Activated CD8-positive, alpha-beta T cell treated with anti-CD3 and anti-CD28 coated beads, Interleukin-2, amount 10 ng/mL, durations not matched to agents 7 days and 5 days (primary cell): ENCODE measurements around the gene OR52B6. TPM values are rescaled to one million over a fixed set of nuclear protein-coding genes. Genes with fewer than 3 reads are reported as not detected.

Experiments used
- ATAC-seq: fragments of 150-1000 bp; cut with Tn5 transposase; one replicate; pipeline ENCODE4 v1.10.0; 2021; ENCODE audit warnings: moderate library complexity
- CTCF ChIA-PET: fragments of 350-600 bp; sonication (Branson Sonifier 250); formaldehyde crosslinking; loops from one replicate; lab custom pipeline; 2021; ENCODE audit warnings: antibody characterized with exemption; lab: Charles Lee
- POLR2A ChIA-PET: fragments of 350-600 bp; sonication (Branson Sonifier 250); formaldehyde crosslinking; loops from one replicate; lab custom pipeline; 2021; ENCODE audit warnings: antibody characterized with exemption; lab: Charles Lee
- DNase-seq: peaks from one replicate; pipeline ENCODE4 v3.0.0-alpha.2; 2020
- H3K27ac Mint-ChIP-seq: one replicate; pipeline ENCODE4 v1.8.0; 2021; ENCODE audit warnings: mild to moderate bottlenecking, mixed read lengths
- H3K27me3 Mint-ChIP-seq: one replicate; pipeline ENCODE4 v1.8.0; 2021; ENCODE audit warnings: low read depth, mixed read lengths
- H3K36me3 Mint-ChIP-seq: one replicate; pipeline ENCODE4 v1.8.0; 2021; ENCODE audit warnings: low read depth, mixed read lengths
- H3K4me1 Mint-ChIP-seq: one replicate; pipeline ENCODE4 v1.8.0; 2021; ENCODE audit warnings: low read depth, mixed read lengths
- H3K4me3 Mint-ChIP-seq: one replicate; pipeline ENCODE4 v1.8.0; 2021; ENCODE audit warnings: mild to moderate bottlenecking, mixed read lengths
- H3K9me3 Mint-ChIP-seq: one replicate; pipeline ENCODE4 v1.8.0; 2022; ENCODE audit warnings: mixed read lengths; ENCODE audit not compliant: insufficient read depth
- total RNA-seq, 2 experiments: library from RNA; stranded (reverse); gene quantifications; one replicate each; pipeline ENCODE4 v1.2.3, GENCODE V29; 2021

Gene OR52B6, protein sequence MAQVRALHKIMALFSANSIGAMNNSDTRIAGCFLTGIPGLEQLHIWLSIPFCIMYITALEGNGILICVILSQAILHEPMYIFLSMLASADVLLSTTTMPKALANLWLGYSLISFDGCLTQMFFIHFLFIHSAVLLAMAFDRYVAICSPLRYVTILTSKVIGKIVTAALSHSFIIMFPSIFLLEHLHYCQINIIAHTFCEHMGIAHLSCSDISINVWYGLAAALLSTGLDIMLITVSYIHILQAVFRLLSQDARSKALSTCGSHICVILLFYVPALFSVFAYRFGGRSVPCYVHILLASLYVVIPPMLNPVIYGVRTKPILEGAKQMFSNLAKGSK
- not detected for total RNA-seq

DNA sequence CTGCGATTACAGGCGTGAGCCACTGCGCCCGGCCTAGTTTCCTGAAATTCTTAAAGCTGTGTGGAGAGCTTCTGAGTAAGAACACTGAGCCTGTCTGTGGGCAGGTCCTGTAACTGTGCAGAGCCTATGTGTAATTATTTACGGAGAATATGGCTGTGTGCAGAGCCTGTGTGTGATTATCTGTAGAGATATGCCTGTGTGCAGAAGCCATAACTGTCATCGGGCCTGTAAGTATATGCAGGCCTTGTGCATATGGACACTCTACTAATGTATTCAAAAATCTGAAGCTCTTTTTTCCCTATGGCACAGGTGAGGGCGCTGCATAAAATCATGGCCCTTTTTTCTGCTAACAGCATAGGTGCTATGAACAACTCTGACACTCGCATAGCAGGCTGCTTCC lies at the start of gene OR52B6:
Gene OR52B6, plus strand, starts transcription at position 301 of the 400 bp plus-strand sequence. Its CDS starts 0 bp downstream, at position 301.
- ChIA-PET CTCF (no interaction called here), POLR2A (interaction anchor here (1.0 kb wide), 1 partner anchor 44 kb away, joined by 3 read pairs; the partner anchor contains the start of gene TRIM34)
- Mint-ChIP-seq H3K36me3 (no peaks in the 10 kb centered on the region), H3K4me3 (no peak within 1 kb of the TSS), H3K9me3 (no peaks in the 10 kb centered on the region), H3K27me3 (no peaks in the 10 kb centered on the region), H3K27ac (no peak within 1 kb of the TSS), H3K4me1 (no peaks in the 10 kb centered on the region)
- DNase-seq (no peak), ATAC-seq (no peak)

DNA sequence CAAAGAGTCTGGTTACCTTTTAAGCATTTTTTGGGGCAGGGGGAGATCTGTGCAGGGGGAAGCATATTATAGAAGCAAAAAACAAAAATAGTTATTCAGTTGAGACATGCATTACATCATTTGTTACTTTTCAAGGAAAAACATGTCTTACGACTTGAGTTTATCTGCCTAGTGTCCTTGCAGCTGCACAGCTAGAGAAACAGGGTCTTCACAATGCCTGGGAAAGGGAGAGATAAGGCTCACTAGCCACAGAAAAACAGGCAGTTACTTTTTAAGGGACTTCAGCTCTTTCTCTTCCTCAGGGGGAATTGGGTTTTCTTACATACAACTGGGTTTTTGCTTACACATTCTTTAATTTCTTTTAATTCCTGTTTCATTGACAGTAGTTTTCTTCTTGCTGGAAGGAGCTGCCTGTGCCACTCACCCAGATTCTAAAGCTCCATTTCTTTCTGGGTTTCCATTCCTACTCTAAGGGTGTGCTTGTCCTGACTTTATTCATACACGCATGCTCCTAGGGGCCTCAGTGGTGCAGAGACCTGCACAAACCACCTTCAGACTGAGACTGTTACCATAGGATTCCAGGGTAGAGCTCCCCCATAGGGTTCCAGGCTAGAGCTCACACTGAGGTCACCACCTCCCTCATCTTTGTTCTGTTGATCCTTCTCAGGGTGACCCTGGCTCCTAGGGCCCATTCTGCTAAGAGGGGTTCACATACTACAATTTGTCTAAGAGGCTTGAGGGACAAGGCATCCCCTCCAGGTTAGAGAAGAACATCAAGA lies 49.4 kb upstream of the OR52B6 start:
- ATAC-seq (no peak), DNase-seq (no peak)
- Mint-ChIP-seq H3K4me1 (no peaks in the 10 kb centered on the region), H3K27me3 (no peaks in the 10 kb centered on the region), H3K27ac (no peak overlapping the region), H3K9me3 (no peaks in the 10 kb centered on the region), H3K36me3 (no peaks in the 10 kb centered on the region), H3K4me3 (no peak overlapping the region)
- ChIA-PET POLR2A (no interaction called here), CTCF (no interaction called here)

DNA sequence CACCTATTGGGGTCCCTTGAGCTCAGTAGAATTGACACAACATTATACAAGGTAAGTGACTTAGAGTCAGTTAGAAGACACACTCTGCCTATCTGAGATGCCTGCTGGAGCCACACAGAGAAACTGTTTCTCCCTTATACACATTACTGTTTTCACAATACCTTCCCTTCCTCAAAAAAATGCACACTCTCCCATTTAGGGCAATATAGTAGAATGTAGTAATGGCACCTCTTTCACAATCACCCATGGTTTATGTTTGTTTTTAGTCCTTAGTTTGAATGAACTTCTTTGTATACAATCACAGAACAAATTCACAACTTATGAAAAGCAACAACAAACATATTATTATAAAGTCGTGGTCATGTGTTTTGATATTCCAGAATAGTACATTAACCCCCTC lies 46.6 kb upstream of the OR52B6 start:
- Mint-ChIP-seq H3K9me3 (no peaks in the 10 kb centered on the region), H3K4me3 (no peak overlapping the region), H3K27ac (no peak overlapping the region), H3K4me1 (no peaks in the 10 kb centered on the region), H3K27me3 (peaks cover 2% of the 10 kb centered on the region), H3K36me3 (no peaks in the 10 kb centered on the region)
- no peak for ATAC-seq
- no peak for DNase-seq
- POLR2A ChIA-PET = no interaction called here
- CTCF ChIA-PET = no interaction called here

DNA sequence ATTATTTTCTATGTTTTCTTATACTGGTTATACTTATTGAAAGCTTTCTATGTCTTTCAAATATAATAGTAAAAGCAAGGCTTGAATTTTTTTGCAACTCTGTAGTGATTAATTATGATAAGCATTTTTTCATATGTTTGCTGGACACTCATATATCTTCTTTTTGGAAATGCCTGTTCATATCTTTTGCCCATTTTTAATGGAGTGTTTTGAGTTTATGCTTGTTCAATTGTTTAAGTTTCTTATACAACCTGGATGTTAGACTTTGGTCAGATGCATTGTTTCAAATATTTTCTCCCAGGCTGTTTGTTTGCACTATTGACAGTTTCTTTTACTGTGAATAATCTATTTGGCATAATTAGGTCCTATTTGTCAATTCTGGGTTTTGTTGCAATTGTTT lies 44.2 kb upstream of the OR52B6 start:
- Mint-ChIP-seq H3K36me3 (no peaks in the 10 kb centered on the region), H3K4me1 (no peaks in the 10 kb centered on the region), H3K4me3 (no peak overlapping the region), H3K9me3 (no peaks in the 10 kb centered on the region), H3K27ac (no peak overlapping the region), H3K27me3 (peaks cover 2% of the 10 kb centered on the region)
- ChIA-PET CTCF (no interaction called here), POLR2A (no interaction called here)
- DNase-seq = no peak
- no peak for ATAC-seq

DNA sequence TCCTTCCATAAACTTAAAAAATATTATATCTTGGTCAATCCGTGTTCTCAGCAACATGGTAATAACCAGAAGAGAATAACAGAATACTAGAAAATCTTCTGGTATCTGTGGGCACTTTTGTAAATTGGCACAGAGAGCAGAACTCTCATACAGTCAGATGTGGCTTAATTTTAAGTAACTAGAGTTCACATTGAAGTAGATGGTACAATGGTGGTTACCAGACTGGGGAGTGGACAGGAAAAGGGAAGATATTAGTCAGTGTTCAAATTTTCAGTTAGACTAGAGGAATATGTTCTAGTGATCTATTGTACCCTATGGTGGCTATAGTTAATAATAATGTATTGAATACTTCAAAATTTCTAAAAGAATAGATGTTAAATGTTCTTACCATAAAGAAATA lies 39.2 kb upstream of the OR52B6 start:
- DNase-seq (no peak), ATAC-seq (no peak)
- H3K36me3 Mint-ChIP-seq = no peaks in the 10 kb centered on the region
- H3K27me3 Mint-ChIP-seq = peaks cover 2% of the 10 kb centered on the region
- H3K4me1 Mint-ChIP-seq = no peaks in the 10 kb centered on the region
- no peaks in the 10 kb centered on the region for H3K9me3 Mint-ChIP-seq
- ChIA-PET CTCF (no interaction called here), POLR2A (no interaction called here)
- no peak overlapping the region for H3K27ac Mint-ChIP-seq
- H3K4me3 Mint-ChIP-seq = no peak overlapping the region

DNA sequence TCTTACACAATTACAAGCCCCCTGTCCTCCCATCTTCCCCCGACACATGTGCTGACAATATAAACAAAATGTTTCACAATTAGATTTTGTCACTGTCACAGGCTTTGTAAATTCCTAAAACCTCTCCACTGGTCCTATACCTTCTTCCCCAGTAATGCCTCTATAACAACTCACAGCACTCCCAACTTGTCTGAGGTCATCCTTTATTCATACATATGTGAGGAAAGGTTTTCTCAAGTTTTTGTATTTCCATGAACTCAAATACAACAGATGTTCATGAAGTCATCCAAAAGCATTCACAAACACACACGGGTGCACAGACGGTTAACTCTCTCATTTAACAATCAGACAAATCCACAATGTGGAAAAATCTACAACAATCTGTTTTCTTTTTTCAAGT lies 34.2 kb upstream of the OR52B6 start:
- POLR2A ChIA-PET = no interaction called here

DNA sequence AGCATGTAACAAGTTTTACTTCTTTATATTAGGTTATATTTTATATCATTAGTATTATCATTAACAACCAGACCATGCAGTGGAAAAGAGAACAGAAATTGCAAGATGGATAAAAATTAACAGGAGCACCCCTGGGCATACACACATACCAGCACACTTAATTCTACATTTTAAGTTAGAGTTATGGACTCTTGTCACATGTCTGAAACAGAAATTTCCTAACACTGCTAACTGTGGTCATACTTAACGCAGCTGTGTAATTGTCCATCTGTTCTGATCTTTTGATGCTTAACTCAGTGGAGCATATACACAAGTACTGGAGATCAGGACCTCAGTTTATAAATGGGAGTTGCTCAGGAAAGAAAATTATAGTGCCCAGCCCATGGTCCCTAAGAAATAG lies 32.7 kb upstream of the OR52B6 start:
- Mint-ChIP-seq H3K9me3 (no peaks in the 10 kb centered on the region), H3K36me3 (no peaks in the 10 kb centered on the region), H3K27me3 (peaks cover 2% of the 10 kb centered on the region), H3K27ac (no peak overlapping the region), H3K4me3 (no peak overlapping the region), H3K4me1 (no peaks in the 10 kb centered on the region)
- ChIA-PET POLR2A (no interaction called here), CTCF (no interaction called here)
- ATAC-seq = no peak
- DNase-seq = no peak

More for the DNA sequence above, 34.2 kb upstream of the OR52B6 start:
- Mint-ChIP-seq H3K27me3 (no peaks in the 10 kb centered on the region), H3K36me3 (no peaks in the 10 kb centered on the region), H3K4me1 (no peaks in the 10 kb centered on the region), H3K4me3 (no peak overlapping the region), H3K9me3 (no peaks in the 10 kb centered on the region), H3K27ac (no peak overlapping the region)
- CTCF ChIA-PET = no interaction called here
- DNase-seq (no peak), ATAC-seq (no peak)

DNA sequence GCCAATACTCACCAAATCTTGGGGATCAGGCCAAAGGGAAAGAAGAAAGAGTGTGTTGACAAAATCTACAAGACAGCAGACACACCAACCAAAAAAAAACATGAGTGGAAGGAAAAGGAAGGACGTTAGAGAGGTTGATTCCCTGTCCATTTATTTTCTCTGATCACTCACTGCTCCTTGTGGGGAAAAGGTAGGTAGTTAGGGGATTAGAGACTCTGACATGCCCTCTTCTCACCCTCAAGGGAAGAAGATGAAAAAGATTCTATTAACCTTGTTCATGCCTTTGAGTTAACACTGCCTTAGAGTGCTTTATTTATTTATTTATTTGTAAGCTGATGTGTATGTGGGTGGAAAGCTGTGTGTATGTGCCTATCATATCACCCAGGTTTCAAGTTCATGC lies 32.2 kb upstream of the OR52B6 start, which contains the start of gene OR52H1:
Gene OR52H1, minus strand, starts transcription at position 101 of the 400 bp plus-strand sequence. CDS start 3,035 bp downstream, outside the sequence.
- Mint-ChIP-seq H3K4me3 (no peak within 1 kb of the TSS), H3K9me3 (no peaks in the 10 kb centered on the region), H3K27me3 (peaks cover 2% of the 10 kb centered on the region), H3K4me1 (no peaks in the 10 kb centered on the region), H3K27ac (no peak within 1 kb of the TSS), H3K36me3 (no peaks in the 10 kb centered on the region)
- ATAC-seq (no peak), DNase-seq (no peak)
- POLR2A ChIA-PET = no interaction called here
- CTCF ChIA-PET = no interaction called here

DNA sequence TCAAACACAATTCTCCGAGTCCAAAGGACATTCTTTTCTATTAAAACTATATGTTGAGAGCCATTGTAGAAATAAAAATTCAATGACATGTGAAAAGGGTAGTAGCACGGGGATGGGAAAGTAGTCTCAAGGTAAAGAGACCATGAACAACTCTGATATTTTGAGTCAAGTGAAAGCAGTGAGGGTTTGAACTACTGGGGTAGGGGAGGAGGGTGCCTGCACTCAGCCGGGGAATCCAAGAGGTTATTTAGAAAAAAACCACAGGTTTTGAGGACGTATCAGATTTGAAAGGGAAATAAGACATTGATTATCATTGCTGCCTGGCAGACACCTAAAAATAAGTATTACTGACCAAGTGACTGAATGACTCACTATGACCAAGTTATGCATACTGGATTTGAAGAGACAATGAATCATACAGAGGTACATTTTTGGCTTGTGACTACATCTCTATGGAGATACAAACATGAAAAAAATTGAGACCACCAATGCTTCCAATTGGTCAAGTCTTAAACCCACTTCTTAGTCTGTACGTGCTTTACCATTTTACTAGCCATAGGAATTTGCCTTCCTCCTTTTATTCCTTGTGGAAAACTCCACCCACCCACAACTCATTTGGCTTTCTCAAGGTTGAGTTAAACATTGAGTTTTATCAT lies 30.1 kb upstream of the OR52B6 start:
- ATAC-seq (no peak), DNase-seq (no peak)
- CTCF ChIA-PET = no interaction called here
- no peaks in the 10 kb centered on the region for H3K9me3 Mint-ChIP-seq
- peaks cover 2% of the 10 kb centered on the region for H3K27me3 Mint-ChIP-seq
- no peaks in the 10 kb centered on the region for H3K4me1 Mint-ChIP-seq
- no peak overlapping the region for H3K4me3 Mint-ChIP-seq
- POLR2A ChIA-PET = no interaction called here
- no peak overlapping the region for H3K27ac Mint-ChIP-seq
- H3K36me3 Mint-ChIP-seq = no peaks in the 10 kb centered on the region

DNA sequence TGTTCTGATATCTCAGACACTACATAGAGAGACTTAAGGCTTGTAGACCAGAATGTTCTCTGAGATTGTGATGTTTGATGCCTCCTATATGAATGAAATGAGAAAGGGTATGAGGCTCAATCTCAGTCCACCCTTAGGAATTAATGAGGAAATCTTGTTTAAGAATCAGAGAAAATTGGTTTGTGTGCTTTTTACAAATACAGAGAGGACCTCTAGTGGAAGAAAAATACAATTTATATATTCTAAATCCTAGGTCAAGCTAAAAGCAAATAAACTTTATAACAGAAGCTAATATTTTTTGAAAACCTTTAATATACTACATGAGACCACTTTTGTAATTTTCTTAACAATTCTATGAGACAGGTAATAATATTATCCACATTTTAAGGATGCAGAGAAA lies 27.3 kb upstream of the OR52B6 start:
- ChIA-PET CTCF (no interaction called here), POLR2A (no interaction called here)
- no peak overlapping the region for H3K27ac Mint-ChIP-seq
- no peaks in the 10 kb centered on the region for H3K36me3 Mint-ChIP-seq
- no peak overlapping the region for H3K4me3 Mint-ChIP-seq
- peaks cover 7% of the 10 kb centered on the region for H3K27me3 Mint-ChIP-seq
- DNase-seq (no peak), ATAC-seq (no peak)
- H3K9me3 Mint-ChIP-seq = no peaks in the 10 kb centered on the region
- H3K4me1 Mint-ChIP-seq = no peaks in the 10 kb centered on the region

DNA sequence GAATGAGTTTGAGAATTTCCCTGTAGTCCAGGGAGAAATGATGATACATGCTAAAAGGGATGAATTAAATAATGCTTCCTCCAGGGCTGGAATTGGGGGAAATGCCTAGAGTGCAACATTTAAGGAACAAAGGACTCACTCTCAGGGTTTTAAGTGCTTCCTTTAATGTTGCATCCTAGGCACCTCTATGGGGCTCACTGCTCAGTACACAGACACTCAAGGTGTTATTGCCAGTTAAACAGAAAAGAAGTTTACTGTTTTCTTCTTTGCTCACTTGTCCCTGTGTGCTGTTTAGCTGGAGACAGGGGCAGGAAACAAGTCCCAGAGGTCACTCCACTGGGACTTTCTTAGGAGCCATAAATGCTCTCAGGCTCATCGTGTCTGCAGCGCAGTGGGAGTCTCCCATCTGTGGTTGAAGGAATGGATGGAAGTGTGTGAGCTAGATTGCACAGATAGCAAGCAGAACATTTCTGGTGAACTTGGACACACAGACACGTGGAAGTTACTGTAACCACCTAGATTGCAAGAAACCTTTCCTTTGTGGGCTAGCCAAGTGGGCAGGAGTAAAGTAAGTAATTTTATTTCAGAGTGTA lies 24.0 kb upstream of the OR52B6 start:
- DNase-seq = no peak
- ChIA-PET POLR2A (no interaction called here), CTCF (no interaction called here)
- Mint-ChIP-seq H3K36me3 (no peaks in the 10 kb centered on the region), H3K27me3 (peaks cover 7% of the 10 kb centered on the region), H3K4me1 (no peaks in the 10 kb centered on the region), H3K27ac (no peak overlapping the region), H3K4me3 (no peak overlapping the region), H3K9me3 (no peaks in the 10 kb centered on the region)
- ATAC-seq = no peak

DNA sequence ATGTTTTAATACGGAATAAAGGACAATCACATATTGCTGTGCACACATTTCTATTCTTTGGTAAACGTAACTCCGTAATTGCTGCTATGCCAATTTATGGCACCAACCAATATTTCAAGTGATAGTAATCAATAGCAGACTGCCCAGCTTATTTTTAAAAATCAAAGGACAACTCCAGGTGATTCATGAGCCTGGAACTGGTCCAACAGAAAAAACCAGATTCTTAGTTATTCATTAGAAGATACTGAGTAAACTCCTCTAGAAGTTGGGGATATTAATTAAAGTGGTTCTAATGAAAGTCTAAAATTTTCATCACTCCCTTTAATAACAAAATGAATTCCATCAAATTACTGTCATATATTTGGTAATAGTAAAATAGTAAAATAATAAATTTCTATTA lies 22.9 kb upstream of the OR52B6 start:
- Mint-ChIP-seq H3K9me3 (no peaks in the 10 kb centered on the region), H3K27ac (no peak overlapping the region), H3K27me3 (peaks cover 7% of the 10 kb centered on the region), H3K4me1 (no peaks in the 10 kb centered on the region), H3K4me3 (no peak overlapping the region), H3K36me3 (no peaks in the 10 kb centered on the region)
- CTCF ChIA-PET = no interaction called here
- ATAC-seq (no peak), DNase-seq (no peak)
- POLR2A ChIA-PET = no interaction called here
